ENCODE measurements around the gene DUOX1.

DNA sequence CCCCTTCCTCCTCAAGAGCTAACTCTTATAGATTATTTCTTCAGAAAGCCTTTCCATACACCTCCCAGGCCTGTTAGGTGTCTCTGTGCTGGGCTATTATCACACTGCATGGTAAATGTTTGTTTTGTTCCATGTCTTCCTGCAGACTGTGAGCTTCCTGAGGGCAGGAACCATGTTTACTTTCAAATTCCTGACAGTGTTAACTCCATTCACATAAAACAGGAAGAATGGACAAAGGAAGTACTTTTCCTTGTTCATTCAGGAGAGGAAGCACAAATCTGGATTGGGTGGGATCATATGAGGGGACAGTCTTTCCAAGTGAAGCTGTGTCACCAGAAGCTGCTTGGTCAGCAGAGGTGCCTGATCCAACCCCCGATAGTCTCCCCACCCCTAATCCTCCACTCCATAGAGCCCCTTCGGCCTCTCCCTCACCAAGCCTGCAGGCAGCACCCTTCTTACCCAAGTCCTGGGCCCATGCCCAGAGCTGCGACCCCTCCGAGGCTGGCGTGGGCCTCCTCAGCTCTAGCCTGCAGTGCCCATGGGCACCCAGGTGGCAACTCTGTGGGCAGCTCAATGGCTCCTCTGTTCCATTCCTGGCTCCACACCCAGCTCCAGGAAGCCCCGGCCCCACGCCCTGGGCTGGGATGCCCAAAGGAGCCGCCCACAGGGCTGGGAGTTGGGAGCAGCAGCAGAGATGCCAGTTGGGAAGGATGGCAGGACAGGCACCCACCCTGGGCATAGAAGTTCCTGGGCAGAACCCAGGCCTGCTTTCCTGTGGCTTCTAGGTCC, 51.0 kb downstream of the DUOX1 start:
- no peak for TF ChIP-seq POLR2A (IDR thresholded peaks at IDR 0.05; ENCODE audit: low read depth, low read length)
- no peak for TF ChIP-seq POLR2AphosphoS5 (IDR thresholded peaks at IDR 0.05; ENCODE audit: low read depth, low read length)

Measured in GM12892 (cell line).